Ovary (tissue), 9 donors: ENCODE measurements around the gene IL1RAPL2. TPM values are rescaled to one million over a fixed set of nuclear protein-coding genes. Genes with fewer than 3 reads are reported as not detected.

Experiments used
- DNase-seq, 5 donors: peaks; one replicate each; pipeline ENCODE4 v3.0.0-alpha.2; 2019 to 2020
- H3K27ac ChIP-seq, 2 donors: fragments of 200-600 bp; one replicate each; pipeline versions ENCODE4 v1.5.1 to v1.8.0; 2019 to 2022
- H3K27me3 ChIP-seq: fragments of 200-600 bp; one replicate; pipeline ENCODE4 v1.8.0; 2022
- H3K36me3 ChIP-seq: fragments of 200-600 bp; sonication (generic); one replicate; pipeline ENCODE4 v1.5.1; 2019
- H3K4me1 ChIP-seq: one replicate; pipeline ENCODE4 v1.8.1; 2013; ENCODE audit warnings: mild to moderate bottlenecking, moderate library complexity; ENCODE audit not compliant: insufficient read depth
- H3K4me3 ChIP-seq: fragments of 200-600 bp; sonication (generic); one replicate; pipeline ENCODE4 v1.5.1; 2017
- H3K9me3 ChIP-seq, 2 donors: fragments of 200-600 bp in 1 of 2; sonication (generic) in 1 of 2; one replicate each; pipeline versions ENCODE4 v1.5.1 to v1.8.1; 2013 to 2019; ENCODE audit warnings: mild to moderate bottlenecking in 1 of 2, moderate library complexity in 1 of 2
- EP300 ChIP-seq: sonication (generic); formaldehyde crosslinking; IDR thresholded peaks from one replicate; pipeline ENCODE4 v1.6.1; 2017; ENCODE audit warnings: antibody characterized with exemption
- POLR2A ChIP-seq: fragments of 450-650 bp; IDR thresholded peaks from one replicate; pipeline ENCODE4 v1.6.1; 2017; ENCODE audit warnings: antibody characterized with exemption, mild to moderate bottlenecking, moderate library complexity
- WGBS, 3 donors: extraction: QIAGEN DNeasy Blood & Tissue Kit in 1 of 3; methylation state at CpG; one replicate each; pipeline versions ENCODE4 v1.1.5 to v1.1.7; 2013 to 2017; 5-methylcytosine and 5-hydroxymethylcytosine counted together
- intact Hi-C, 4 donors: fragments of 100-400 bp; cut with DNase I; formaldehyde crosslinking; loops; one replicate each; pipeline versions ENCODE4 v1.11.0 to v1.15.1; 2022 to 2023
- polyA plus RNA-seq, 2 donors: library from polyadenylated mRNA; stranded (reverse); fragments of 200-250 nt in 1 of 2; fragments of 350-450 nt in 1 of 2; fragmentation: Illumina TruSeq in 1 of 2; extraction: RNeasy Lipid Tissue Mini Kit (QIAGEN cat#74804) in 1 of 2; gene quantifications; one replicate each; pipeline ENCODE4 v1.2.3, GENCODE V29; 2013 to 2014
- total RNA-seq, 7 donors: library from RNA; depleted of rRNA in 2 of 7; stranded (reverse); fragments of >200 nt in 2 of 7; fragmentation: NEBNext Ultra II Directional in 3 of 7; extraction: Animal tissue kit (Norgen Biotek cat#: 25700) in 3 of 7; gene quantifications; one replicate each; pipeline versions ENCODE4 v1.1.0 to v1.2.4, GENCODE V29; 2016 to 2023
- TF ChIP-seq, protein P1 (sequence below), 3 donors: fragments of 450-650 bp in 2 of 3; fragments of 200-600 bp in 1 of 3; IDR thresholded peaks; one replicate each; pipeline versions ENCODE4 v1.5.1 to v1.8.0; 2016 to 2022; ENCODE audit warnings: antibody characterized with exemption in 3 of 3, mild to moderate bottlenecking in 1 of 3
- donor health status: DM: no; HTN: no; CAD: no; lungs with moderate emphysema.
- donor health status: DM: no; HTN: no; CAD: no.
- donor health status: Bipolar disorder and iron deficiency.
- donor health status: DM: yes; HTN: yes; CAD: no.
- donor health status: DM: no; HTN: no; CAD: no.
- donor health status: DM: yes; HTN: yes; CAD: no.

The IL1RAPL2 gene
- total and polyA plus RNA-seq, 9 donors, result 0.08 to 1.1 (median 0.32) TPM; not detected in 3

- WGBS, 3 donors, result 47 to 62% (median 59%) methylated on average over 1 of the region's 1 CpG
- H3K27me3 ChIP-seq, result no peaks in the 10 kb centered on the region
- no peaks in the 10 kb centered on the region for H3K36me3 ChIP-seq
- intact Hi-C loops, result no loop called here
- no peak overlapping the region for H3K4me3 ChIP-seq
- H3K9me3 ChIP-seq, result no peaks in the 10 kb centered on the region
- DNase-seq, result no peak
- H3K27ac ChIP-seq, result no peak overlapping the region
- H3K4me1 ChIP-seq, result no peaks in the 10 kb centered on the region
- no peak for TF ChIP-seq EP300
These were observed 1134.3 kb downstream of the IL1RAPL2 start for GRCh38 chrX:105700331-105700730.

GRCh38 chrX:105701310-105702052 lies 1135.5 kb downstream of the IL1RAPL2 start:
- no peaks in the 10 kb centered on the region for H3K36me3 ChIP-seq
- H3K4me1 ChIP-seq, result no peaks in the 10 kb centered on the region
- no peak overlapping the region for H3K27ac ChIP-seq
- 64 to 67% (median 65%) methylated on average over 3 of the region's 3 CpGs for WGBS, 3 donors
- H3K4me3 ChIP-seq, result no peak overlapping the region
- H3K27me3 ChIP-seq, result no peaks in the 10 kb centered on the region
- intact Hi-C loops, result no loop called here
- no peaks in the 10 kb centered on the region for H3K9me3 ChIP-seq
- TF ChIP-seq EP300, result no peak
- DNase-seq, result no peak

GRCh38 chrX:105703876-105704275 lies 1137.9 kb downstream of the IL1RAPL2 start:
- H3K4me1 ChIP-seq, result no peaks in the 10 kb centered on the region
- intact Hi-C loops, result no loop called here
- no peak overlapping the region for H3K27ac ChIP-seq
- DNase-seq, result no peak
- WGBS, 3 donors, result 51 to 55% (median 53%) methylated on average over 2 of the region's 2 CpGs
- H3K27me3 ChIP-seq, result no peaks in the 10 kb centered on the region
- no peak overlapping the region for H3K4me3 ChIP-seq
- TF ChIP-seq, protein P1, sequence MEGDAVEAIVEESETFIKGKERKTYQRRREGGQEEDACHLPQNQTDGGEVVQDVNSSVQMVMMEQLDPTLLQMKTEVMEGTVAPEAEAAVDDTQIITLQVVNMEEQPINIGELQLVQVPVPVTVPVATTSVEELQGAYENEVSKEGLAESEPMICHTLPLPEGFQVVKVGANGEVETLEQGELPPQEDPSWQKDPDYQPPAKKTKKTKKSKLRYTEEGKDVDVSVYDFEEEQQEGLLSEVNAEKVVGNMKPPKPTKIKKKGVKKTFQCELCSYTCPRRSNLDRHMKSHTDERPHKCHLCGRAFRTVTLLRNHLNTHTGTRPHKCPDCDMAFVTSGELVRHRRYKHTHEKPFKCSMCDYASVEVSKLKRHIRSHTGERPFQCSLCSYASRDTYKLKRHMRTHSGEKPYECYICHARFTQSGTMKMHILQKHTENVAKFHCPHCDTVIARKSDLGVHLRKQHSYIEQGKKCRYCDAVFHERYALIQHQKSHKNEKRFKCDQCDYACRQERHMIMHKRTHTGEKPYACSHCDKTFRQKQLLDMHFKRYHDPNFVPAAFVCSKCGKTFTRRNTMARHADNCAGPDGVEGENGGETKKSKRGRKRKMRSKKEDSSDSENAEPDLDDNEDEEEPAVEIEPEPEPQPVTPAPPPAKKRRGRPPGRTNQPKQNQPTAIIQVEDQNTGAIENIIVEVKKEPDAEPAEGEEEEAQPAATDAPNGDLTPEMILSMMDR (IDR thresholded peaks at IDR 0.05), result no peak
- TF ChIP-seq EP300 (no peak), POLR2A (no peak)
- no peaks in the 10 kb centered on the region for H3K9me3 ChIP-seq
- H3K36me3 ChIP-seq, result no peaks in the 10 kb centered on the region

DNA sequence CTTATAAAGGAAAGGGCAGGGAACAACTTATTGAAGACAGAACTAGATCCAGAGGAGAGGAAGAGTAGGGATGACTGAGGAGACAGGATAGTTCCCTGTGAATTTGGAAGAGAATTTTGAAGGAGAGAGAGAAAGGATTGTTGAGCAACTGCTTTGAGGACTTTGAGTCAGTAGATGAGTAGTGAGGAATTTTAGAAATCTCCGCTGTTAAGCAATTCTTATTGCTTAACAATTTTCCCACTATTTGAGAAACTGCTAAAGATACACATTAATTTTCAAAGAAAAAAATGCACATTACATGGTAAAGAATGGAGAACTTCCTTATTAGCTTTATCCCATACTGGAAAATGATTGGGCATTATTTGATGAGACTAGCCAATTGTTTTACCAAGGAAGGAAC lies 1140.0 kb downstream of the IL1RAPL2 start:
- DNase-seq, result no peak
- intact Hi-C loops, result no loop called here
- no peaks in the 10 kb centered on the region for H3K4me1 ChIP-seq
- H3K36me3 ChIP-seq, result no peaks in the 10 kb centered on the region
- TF ChIP-seq, protein P1 (IDR thresholded peaks at IDR 0.05), result no peak
- TF ChIP-seq EP300 (no peak), POLR2A (no peak)
- WGBS, 3 donors, result 78 to 89% (median 87%) methylated on average over 1 of the region's 1 CpG
- H3K9me3 ChIP-seq, result no peaks in the 10 kb centered on the region
- no peak overlapping the region for H3K4me3 ChIP-seq
- no peaks in the 10 kb centered on the region for H3K27me3 ChIP-seq
- no peak overlapping the region for H3K27ac ChIP-seq

GRCh38 chrX:105711805-105712204 lies 1145.8 kb downstream of the IL1RAPL2 start:
- no peaks in the 10 kb centered on the region for H3K4me1 ChIP-seq
- DNase-seq, result no peak
- no peaks in the 10 kb centered on the region for H3K27me3 ChIP-seq
- TF ChIP-seq, protein P1 (IDR thresholded peaks at IDR 0.05), result no peak
- TF ChIP-seq EP300 (no peak), POLR2A (no peak)
- no peaks in the 10 kb centered on the region for H3K36me3 ChIP-seq
- H3K27ac ChIP-seq, result no peak overlapping the region
- H3K9me3 ChIP-seq, result no peaks in the 10 kb centered on the region
- intact Hi-C loops, result no loop called here
- no peak overlapping the region for H3K4me3 ChIP-seq
